Neural progenitor cell (in vitro differentiated cells): ENCODE results near the gene TNS3.

Source experiments
- EZH2phosphoT487 ChIP-seq: fragments of 200-600 bp; sonication (generic); IDR thresholded peaks from 2 replicates; pipeline ENCODE4 v1.6.1; 2017; ENCODE audit warnings: antibody characterized with exemption
- TF ChIP-seq, protein P1 (sequence below): fragments of 200-600 bp; sonication (generic); IDR thresholded peaks from 2 replicates; pipeline ENCODE4 v1.5.1; 2017; ENCODE audit warnings: antibody characterized with exemption, mild to moderate bottlenecking

DNA sequence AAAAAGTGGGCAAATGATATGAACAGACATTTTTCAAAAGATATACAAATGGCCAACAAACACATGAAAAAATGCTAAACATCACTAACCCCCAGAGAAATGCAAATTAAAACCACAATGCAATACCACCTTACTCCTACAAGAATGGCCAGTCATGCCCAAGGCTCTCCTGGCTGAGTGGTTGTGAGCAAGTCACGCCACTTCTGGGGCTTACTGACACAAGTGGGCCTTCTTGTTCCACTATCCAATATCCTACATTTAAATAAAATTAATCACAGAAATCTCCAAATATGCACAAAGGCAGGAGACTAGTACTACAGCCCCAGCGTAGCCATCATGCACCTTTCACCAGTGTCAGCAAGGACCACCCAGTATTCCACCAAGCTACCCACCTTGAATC lies 181.9 kb downstream of the TNS3 start:
- TF ChIP-seq, protein P1, sequence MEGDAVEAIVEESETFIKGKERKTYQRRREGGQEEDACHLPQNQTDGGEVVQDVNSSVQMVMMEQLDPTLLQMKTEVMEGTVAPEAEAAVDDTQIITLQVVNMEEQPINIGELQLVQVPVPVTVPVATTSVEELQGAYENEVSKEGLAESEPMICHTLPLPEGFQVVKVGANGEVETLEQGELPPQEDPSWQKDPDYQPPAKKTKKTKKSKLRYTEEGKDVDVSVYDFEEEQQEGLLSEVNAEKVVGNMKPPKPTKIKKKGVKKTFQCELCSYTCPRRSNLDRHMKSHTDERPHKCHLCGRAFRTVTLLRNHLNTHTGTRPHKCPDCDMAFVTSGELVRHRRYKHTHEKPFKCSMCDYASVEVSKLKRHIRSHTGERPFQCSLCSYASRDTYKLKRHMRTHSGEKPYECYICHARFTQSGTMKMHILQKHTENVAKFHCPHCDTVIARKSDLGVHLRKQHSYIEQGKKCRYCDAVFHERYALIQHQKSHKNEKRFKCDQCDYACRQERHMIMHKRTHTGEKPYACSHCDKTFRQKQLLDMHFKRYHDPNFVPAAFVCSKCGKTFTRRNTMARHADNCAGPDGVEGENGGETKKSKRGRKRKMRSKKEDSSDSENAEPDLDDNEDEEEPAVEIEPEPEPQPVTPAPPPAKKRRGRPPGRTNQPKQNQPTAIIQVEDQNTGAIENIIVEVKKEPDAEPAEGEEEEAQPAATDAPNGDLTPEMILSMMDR = no peak
- TF ChIP-seq EZH2phosphoT487 = no peak
